Panc1 (cell line): ENCODE results near the gene HLA-DOB. TPM values are rescaled to one million over a fixed set of nuclear protein-coding genes. Genes with fewer than 3 reads are reported as not detected.

Experiments used
- ATAC-seq: fragments of 200-7000 bp; cut with Tn5 transposase; 2 replicates; pipeline ENCODE4 v1.9.1; 2020; ENCODE audit warnings: mild to moderate bottlenecking, moderate library complexity
- BruUV-seq: library from RNA; stranded (reverse); fragments of 400-500 nt; replicated peaks from 2 replicates; lab custom pipeline; 2021; lab: Mats Ljungman, UMichigan
- CTCF ChIA-PET: fragments of 300-600 bp; sonication (Branson Sonifier 250); formaldehyde crosslinking; loops from one replicate; lab custom pipeline; 2022; ENCODE audit warnings: antibody characterized with exemption; lab: Charles Lee
- POLR2A ChIA-PET: fragments of 300-600 bp; sonication (Branson Sonifier 250); formaldehyde crosslinking; loops from one replicate; lab custom pipeline; 2022; ENCODE audit warnings: antibody characterized with exemption; lab: Charles Lee
- DNase-seq: peaks from one replicate; pipeline ENCODE4 v3.0.0-alpha.2; 2010; ENCODE audit warnings: low read depth, low spot score
- H3K27ac ChIP-seq: 2 replicates; pipeline ENCODE4 v1.5.1; 2011; ENCODE audit warnings: mild to moderate bottlenecking, low read length, inconsistent platforms
- H3K27me3 ChIP-seq: fragments of 200-500 bp; sonication (Bioruptor generic); 2 replicates; pipeline ENCODE4 v1.6.0; 2014; ENCODE audit warnings: low read length, inconsistent platforms; ENCODE audit not compliant: control insufficient read depth, insufficient read depth
- H3K36me3 ChIP-seq: fragments of 200-500 bp; sonication (Bioruptor generic); 2 replicates; pipeline ENCODE4 v1.5.1; 2014; ENCODE audit warnings: inconsistent platforms, mild to moderate bottlenecking, low read length, moderate library complexity; ENCODE audit not compliant: control insufficient read depth, insufficient read depth
- H3K4me1 ChIP-seq: 2 replicates; pipeline ENCODE4 v1.5.1; 2011; ENCODE audit warnings: inconsistent platforms, mild to moderate bottlenecking, low read length, moderate library complexity; ENCODE audit not compliant: control insufficient read depth, insufficient read depth
- H3K4me3 ChIP-seq, 2 experiments: 2 replicates each; pipeline ENCODE4 v1.5.1; 2011 to 2012; ENCODE audit warnings: low read depth in 2 of 2, low read length in 2 of 2, mild to moderate bottlenecking in 2 of 2, inconsistent platforms in 1 of 2, moderate library complexity in 1 of 2
- H3K9me3 ChIP-seq: fragments of 200-500 bp; sonication (Bioruptor generic); 2 replicates; pipeline ENCODE4 v1.5.1; 2014; ENCODE audit warnings: low read depth, mild to moderate bottlenecking, inconsistent platforms, low read length, moderate library complexity; ENCODE audit not compliant: control insufficient read depth, insufficient read depth
- CTCF ChIP-seq: fragments of 450-650 bp; IDR thresholded peaks from 2 replicates; pipeline ENCODE4 v1.5.1; 2017; ENCODE audit warnings: mild to moderate bottlenecking
- POLR2AphosphoS5 ChIP-seq: IDR thresholded peaks from 2 replicates; pipeline ENCODE4 v1.6.1; 2012; ENCODE audit warnings: mild to moderate bottlenecking, low read depth, low read length, moderate library complexity
- REST ChIP-seq, 2 experiments: IDR thresholded peaks; 2 replicates each; pipeline ENCODE4 v1.6.1; 2011 to 2012; ENCODE audit warnings: low read depth in 2 of 2, control low read depth in 1 of 2, low read length in 1 of 2, mild to moderate bottlenecking in 1 of 2, moderate library complexity in 1 of 2; ENCODE audit not compliant: insufficient read depth in 1 of 2
- SIN3A ChIP-seq: IDR thresholded peaks from 2 replicates; pipeline ENCODE4 v1.6.1; 2012; ENCODE audit warnings: low read depth, mild to moderate bottlenecking, low read length, moderate library complexity, borderline replicate concordance; ENCODE audit not compliant: insufficient read depth
- TCF7L2 ChIP-seq: IDR thresholded peaks from 2 replicates; pipeline ENCODE4 v1.6.1; 2011; ENCODE audit warnings: mild to moderate bottlenecking, low read depth, low read length, inconsistent platforms
- in situ Hi-C: cut with HindIII; loops from 2 replicates; pipeline ENCODE4 v1.10.0; 2016; ENCODE audit warnings: low sequenced_read_pairs, low pct_unique_long_range_greater_than_20kb
- intact Hi-C: fragments of 100-400 bp; cut with micrococcal nuclease; formaldehyde crosslinking; loops from one replicate; pipeline ENCODE4 v1.10.0; 2022; ENCODE audit not compliant: unreplicated experiment
- total RNA-seq: library from RNA; stranded (reverse); gene quantifications from one replicate; pipeline ENCODE4 v1.2.1, GENCODE V29; 2021; ENCODE audit not compliant: unreplicated experiment

The HLA-DOB gene
- total RNA-seq, 1 experiment from 2014 or later, result 0.39 TPM

GRCh38 chr6:32832535-32832934, 15.7 kb upstream of the HLA-DOB start:
- no peak for TF ChIP-seq TCF7L2
- TF ChIP-seq CTCF, result no peak
- no peak for TF ChIP-seq POLR2AphosphoS5
- no peak for TF ChIP-seq SIN3A
- no peak for TF ChIP-seq REST (IDR thresholded peaks at IDR 0.05; ENCODE audit: insufficient read depth in 1 of 2, low read depth in 2 of 2, low read length in 1 of 2)
- POLR2A ChIA-PET, result no interaction called here
- H3K27me3 ChIP-seq, result no peaks in the 10 kb centered on the region
- CTCF ChIA-PET, result no interaction called here
- no peak overlapping the region for H3K27ac ChIP-seq
- no TSS peak for BruUV-seq
- in situ Hi-C loops (no loop called here), intact Hi-C loops (no loop called here)
- H3K9me3 ChIP-seq, result no peaks in the 10 kb centered on the region
- DNase-seq (no peak), ATAC-seq (no peak)
- peaks cover 7% of the 10 kb centered on the region; the same call in 1 of the 2 replicates for H3K4me1 ChIP-seq
- H3K36me3 ChIP-seq, result peaks cover 4% of the 10 kb centered on the region; the same call in 1 of the 2 replicates
- H3K4me3 ChIP-seq, result no peak overlapping the region

- POLR2A ChIA-PET, result no interaction called here
- CTCF ChIA-PET, result no interaction called here
- Histone ChIP-seq H3K9me3 (no peaks in the 10 kb centered on the region), H3K36me3 (peaks cover 4% of the 10 kb centered on the region; the same call in 1 of the 2 replicates), H3K27me3 (no peaks in the 10 kb centered on the region), H3K4me1 (no peaks in the 10 kb centered on the region), H3K27ac (no peak overlapping the region), H3K4me3 (no peak overlapping the region)
- no peak for TF ChIP-seq SIN3A
- TF ChIP-seq TCF7L2, result no peak
- no peak for TF ChIP-seq REST (IDR thresholded peaks at IDR 0.05; ENCODE audit: insufficient read depth in 1 of 2, low read depth in 2 of 2, low read length in 1 of 2)
- no peak for TF ChIP-seq POLR2AphosphoS5
- TF ChIP-seq CTCF, result no peak
- no TSS peak for BruUV-seq
- no peak for DNase-seq
- intact Hi-C loops, result no loop called here
- no peak for ATAC-seq
- in situ Hi-C loops, result no loop called here
These were observed 14.1 kb upstream of the HLA-DOB start for GRCh38 chr6:32830936-32831335.
